Measurements from ENCODE around the gene MMP13.

DNA sequence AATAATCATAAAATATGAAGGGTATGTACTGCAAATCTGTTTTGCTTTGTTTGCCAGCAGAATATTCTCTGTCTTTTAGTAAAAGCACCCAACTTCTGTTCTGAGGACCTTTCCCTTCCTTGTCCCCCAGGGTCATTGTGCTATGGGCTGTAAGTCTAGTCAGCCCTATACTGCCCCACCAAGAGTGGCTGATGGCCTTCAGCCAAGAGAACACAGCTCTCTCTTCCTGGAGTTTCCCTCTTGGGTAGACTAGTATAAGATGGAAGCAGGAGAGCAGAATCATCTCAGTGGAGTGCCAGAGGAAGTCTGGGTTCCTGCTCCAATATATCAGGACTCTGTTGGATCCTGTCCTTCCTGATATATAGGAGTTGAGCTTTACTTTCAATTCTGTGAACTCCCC lies 29.0 kb downstream of the MMP13 start:
- no peak for TF ChIP-seq POLR2AphosphoS5 (IDR thresholded peaks at IDR 0.05; ENCODE audit: borderline replicate concordance, low read depth, low read length)
- TF ChIP-seq FOXP2 (optimal IDR thresholded peaks at IDR 0.05; ENCODE audit: control extremely low read depth, extremely low read length, insufficient read depth) = no peak
- no peak for TF ChIP-seq EZH2 (IDR thresholded peaks at IDR 0.05)

Measured in SK-N-MC (cell line).